ENCODE results near the gene PRPSAP2. TPM values are rescaled to one million over a fixed set of nuclear protein-coding genes. Genes with fewer than 3 reads are reported as not detected.

The PRPSAP2 gene
- polyA plus RNA-seq, 1 donor (not counting 4 experiments of a cell fraction or from before 2014, with no cell fraction given), result 39.1 TPM

GRCh38 chr17:18938692-18939023, 80.7 kb downstream of the PRPSAP2 start:
- TF ChIP-seq CTCF (optimal IDR thresholded peaks at IDR 0.05 in 1 of 3, IDR thresholded peaks at IDR 0.05 in 1 of 3, conservative IDR thresholded peaks at IDR 0.05 in 1 of 3; ENCODE audit: extremely low read depth in 1 of 3, insufficient read depth in 2 of 3, low read length in 3 of 3) (no peak), EZH2 (IDR thresholded peaks at IDR 0.05; ENCODE audit: low read length) (no peak)
- H3K27me3 ChIP-seq (ENCODE audit: control insufficient read depth, extremely low read depth, insufficient read depth, low read length), result no peaks in the 10 kb centered on the region
- FAIRE-seq, result no peak
- H3K36me3 ChIP-seq (ENCODE audit: control insufficient read depth in 2 of 2, extremely low read depth in 1 of 2, insufficient read depth in 2 of 2, low read length in 2 of 2), result no peaks in the 10 kb centered on the region
- DNase-seq (ENCODE audit: low read depth, low spot score), result no peak
- dilution Hi-C loops (cut with MboI; ENCODE audit: extremely low pct_ligation_motif_present, low sequenced_read_pairs), result no loop called here
- H2AFZ ChIP-seq (ENCODE audit: control insufficient read depth, low read length), result no peak overlapping the region
- H3K4me2 ChIP-seq (ENCODE audit: control insufficient read depth, extremely low read depth, insufficient read depth, low read depth, low read length), result no peak overlapping the region
- H3K79me2 ChIP-seq (ENCODE audit: control insufficient read depth, insufficient read depth, low read length), result no peaks in the 10 kb centered on the region
- H3K4me1 ChIP-seq (ENCODE audit: control insufficient read depth, extremely low read depth, insufficient read depth, low read length), result no peaks in the 10 kb centered on the region
- H3K9me3 ChIP-seq (ENCODE audit: control insufficient read depth, low read depth, low read length), result no peaks in the 10 kb centered on the region
- H3K4me3 ChIP-seq (ENCODE audit: control insufficient read depth in 2 of 3, extremely low read depth in 1 of 3, insufficient read depth in 2 of 3, low read depth in 1 of 3, low read length in 3 of 3), result no peak overlapping the region
- H3K9me1 ChIP-seq (ENCODE audit: control insufficient read depth, extremely low read depth, insufficient read depth, low read length), result no peaks in the 10 kb centered on the region
- H3K27ac ChIP-seq (ENCODE audit: control insufficient read depth, insufficient read depth, low read length), result no peak overlapping the region
- no peaks in the 10 kb centered on the region for H4K20me1 ChIP-seq (ENCODE audit: control insufficient read depth, extremely low read depth, insufficient read depth, low read length)
- no peak overlapping the region for H3K9ac ChIP-seq (ENCODE audit: control insufficient read depth, extremely low read depth, insufficient read depth, low read length)

GRCh38 chr17:18944646-18945045, 86.7 kb downstream of the PRPSAP2 start:
- H4K20me1 ChIP-seq (ENCODE audit: control insufficient read depth, extremely low read depth, insufficient read depth, low read length), result no peaks in the 10 kb centered on the region
- H2AFZ ChIP-seq (ENCODE audit: control insufficient read depth, low read length), result no peak overlapping the region
- H3K4me2 ChIP-seq (ENCODE audit: control insufficient read depth, extremely low read depth, insufficient read depth, low read depth, low read length), result no peak overlapping the region
- no peaks in the 10 kb centered on the region for H3K79me2 ChIP-seq (ENCODE audit: control insufficient read depth, insufficient read depth, low read length)
- H3K36me3 ChIP-seq (ENCODE audit: control insufficient read depth in 2 of 2, extremely low read depth in 1 of 2, insufficient read depth in 2 of 2, low read length in 2 of 2), result no peaks in the 10 kb centered on the region
- H3K27ac ChIP-seq (ENCODE audit: control insufficient read depth, insufficient read depth, low read length), result no peak overlapping the region
- dilution Hi-C loops (cut with MboI; ENCODE audit: extremely low pct_ligation_motif_present, low sequenced_read_pairs), result no loop called here
- H3K9me1 ChIP-seq (ENCODE audit: control insufficient read depth, extremely low read depth, insufficient read depth, low read length), result no peaks in the 10 kb centered on the region
- DNase-seq (ENCODE audit: low read depth, low spot score) (no peak), FAIRE-seq (no peak)
- H3K9me3 ChIP-seq (ENCODE audit: control insufficient read depth, low read depth, low read length), result no peaks in the 10 kb centered on the region
- no peak overlapping the region for H3K4me3 ChIP-seq (ENCODE audit: control insufficient read depth in 2 of 3, extremely low read depth in 1 of 3, insufficient read depth in 2 of 3, low read depth in 1 of 3, low read length in 3 of 3)
- peaks cover 15% of the 10 kb centered on the region for H3K27me3 ChIP-seq (ENCODE audit: control insufficient read depth, extremely low read depth, insufficient read depth, low read length)
- TF ChIP-seq CTCF (optimal IDR thresholded peaks at IDR 0.05 in 1 of 3, IDR thresholded peaks at IDR 0.05 in 1 of 3, conservative IDR thresholded peaks at IDR 0.05 in 1 of 3; ENCODE audit: extremely low read depth in 1 of 3, insufficient read depth in 2 of 3, low read length in 3 of 3) (no peak), EZH2 (IDR thresholded peaks at IDR 0.05; ENCODE audit: low read length) (no peak)
- no peak overlapping the region for H3K9ac ChIP-seq (ENCODE audit: control insufficient read depth, extremely low read depth, insufficient read depth, low read length)
- H3K4me1 ChIP-seq (ENCODE audit: control insufficient read depth, extremely low read depth, insufficient read depth, low read length), result peaks cover 7% of the 10 kb centered on the region
